Kidney epithelial cell (primary cell): ENCODE data around the gene MRPL53. TPM values are rescaled to one million over a fixed set of nuclear protein-coding genes. Genes with fewer than 3 reads are reported as not detected.

Experiments used
- DNase-seq: peaks from one replicate; pipeline ENCODE4 v3.0.0-alpha.2; 2010; ENCODE audit warnings: low read depth
- H3K27me3 ChIP-seq: 2 replicates; pipeline ENCODE4 v1.6.0; 2011; ENCODE audit warnings: low read length; ENCODE audit not compliant: control insufficient read depth, insufficient read depth
- H3K36me3 ChIP-seq: 2 replicates; pipeline ENCODE4 v1.5.1; 2011; ENCODE audit warnings: low read length; ENCODE audit not compliant: control insufficient read depth, insufficient read depth
- H3K4me3 ChIP-seq: 2 replicates; pipeline ENCODE4 v1.5.1; 2011; ENCODE audit warnings: low read depth, mild to moderate bottlenecking, control low read depth, low read length
- CTCF ChIP-seq: IDR thresholded peaks from 2 replicates; pipeline ENCODE4 v1.5.1; 2011; ENCODE audit warnings: mild to moderate bottlenecking, moderate library complexity, low read length, control low read depth, inconsistent platforms; ENCODE audit not compliant: insufficient read depth, poor library complexity, severe bottlenecking
- total RNA-seq: library from RNA; depleted of rRNA; stranded (reverse); fragments of >200 nt; gene quantifications from 2 replicates; pipeline ENCODE4 v1.2.3, GENCODE V29; 2015

MRPL53 gene
- total RNA-seq, 1 donor from 2014 or later, result 24.6 TPM

- DNase-seq, result no peak
- no peak for TF ChIP-seq CTCF
- H3K4me3 ChIP-seq, result peak overlapping the region; percentile 25
- peaks cover 48% of the 10 kb centered on the region for H3K27me3 ChIP-seq
- no peaks in the 10 kb centered on the region for H3K36me3 ChIP-seq
Measured at GRCh38 chr2:74498500-74499266, 26.2 kb upstream of the MRPL53 start.

- peak overlapping the region; percentile 25 for H3K4me3 ChIP-seq
- no peak for TF ChIP-seq CTCF
- no peak for DNase-seq
- peaks cover 1% of the 10 kb centered on the region for H3K36me3 ChIP-seq
- peaks cover 48% of the 10 kb centered on the region for H3K27me3 ChIP-seq
Measured at GRCh38 chr2:74497777-74498499, 25.5 kb upstream of the MRPL53 start.

- H3K36me3 ChIP-seq, result peaks cover 1% of the 10 kb centered on the region
- TF ChIP-seq CTCF, result no peak
- H3K27me3 ChIP-seq, result peaks cover 44% of the 10 kb centered on the region
- DNase-seq, result no peak
- H3K4me3 ChIP-seq, result no peak overlapping the region
Measured at GRCh38 chr2:74496997-74497776, 24.7 kb upstream of the MRPL53 start.

GRCh38 chr2:74495440-74495839, 23.0 kb upstream of the MRPL53 start:
- Histone ChIP-seq H3K36me3 (peaks cover 1% of the 10 kb centered on the region), H3K27me3 (peaks cover 31% of the 10 kb centered on the region), H3K4me3 (no peak overlapping the region)
- no peak for TF ChIP-seq CTCF
- no peak for DNase-seq

- no peak for TF ChIP-seq CTCF
- Histone ChIP-seq H3K36me3 (peaks cover 1% of the 10 kb centered on the region), H3K4me3 (no peak overlapping the region), H3K27me3 (peaks cover 12% of the 10 kb centered on the region)
- no peak for DNase-seq
Measured at GRCh38 chr2:74493546-74493945, 21.1 kb upstream of the MRPL53 start.
